ENCODE data around the gene MAZ.

GRCh38 chr16:29825145-29826044, 19.1 kb downstream of the MAZ start:
- TF ChIP-seq EP300 (IDR thresholded peaks at IDR 0.05; ENCODE audit: borderline replicate concordance in 1 of 2, low read depth in 1 of 2, low read length in 1 of 2): peak in 1 of 2 experiments; percentile 79; a peak in 1 of 4 replicates
- TF ChIP-seq CTCF (IDR thresholded peaks at IDR 0.05): no peak
- TF ChIP-seq FOXM1 (IDR thresholded peaks at IDR 0.05; ENCODE audit: low read depth): no peak
- TF ChIP-seq MEF2A (IDR thresholded peaks at IDR 0.05; ENCODE audit: borderline replicate concordance, low read depth): peak; percentile 65
- peak; percentile 82 for TF ChIP-seq JUND (IDR thresholded peaks at IDR 0.05)
